NCI-H2107 treated with DMSO at 0.1 percent for 48 hours (cell line): Measurements from ENCODE around the gene ESYT2.

Experiments used
- DNase-seq: peaks from one replicate; lab custom pipeline; 2025; ENCODE audit not compliant: unreplicated experiment; lab: John Stamatoyannopoulos, UW

ESYT2 gene

DNA sequence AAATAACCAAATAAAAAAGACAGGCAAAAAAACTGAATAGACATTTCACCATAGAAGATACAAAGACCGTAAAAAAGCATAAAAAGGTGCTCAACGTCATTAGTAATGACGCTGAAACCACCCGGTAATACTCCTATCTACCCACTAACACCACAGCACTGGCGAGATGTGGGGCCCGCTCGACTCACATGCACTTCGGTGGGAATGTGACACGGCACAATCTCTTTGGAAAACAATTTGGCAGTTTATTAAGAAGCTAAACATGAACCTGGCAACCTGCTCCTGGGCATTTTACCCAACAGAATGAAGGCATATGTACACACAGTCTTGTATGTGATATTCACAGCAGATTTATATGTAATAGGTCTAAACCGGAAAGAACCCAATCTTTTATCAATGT, 81.9 kb downstream of the ESYT2 start:
- DNase-seq: no peak

DNA sequence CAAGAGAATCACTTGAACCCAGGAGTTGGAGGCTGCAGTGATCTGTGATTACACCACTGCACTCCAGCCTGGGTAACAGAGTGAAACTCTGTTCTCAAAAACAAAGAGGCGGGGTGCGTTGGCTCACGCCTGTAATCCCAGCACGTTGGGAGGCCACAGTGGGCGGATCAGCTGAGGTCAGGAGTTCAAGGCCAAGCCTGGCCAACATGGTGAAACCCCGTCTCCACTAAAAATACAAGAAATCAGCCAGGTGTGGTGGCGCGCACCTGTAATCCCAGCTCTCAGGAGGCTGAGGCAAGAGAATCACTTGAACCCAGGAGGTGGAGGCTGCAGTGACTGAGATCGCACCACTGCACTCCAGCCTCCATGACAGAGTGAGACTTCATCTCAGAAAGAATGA, 82.4 kb downstream of the ESYT2 start:
- DNase-seq: no peak

DNA sequence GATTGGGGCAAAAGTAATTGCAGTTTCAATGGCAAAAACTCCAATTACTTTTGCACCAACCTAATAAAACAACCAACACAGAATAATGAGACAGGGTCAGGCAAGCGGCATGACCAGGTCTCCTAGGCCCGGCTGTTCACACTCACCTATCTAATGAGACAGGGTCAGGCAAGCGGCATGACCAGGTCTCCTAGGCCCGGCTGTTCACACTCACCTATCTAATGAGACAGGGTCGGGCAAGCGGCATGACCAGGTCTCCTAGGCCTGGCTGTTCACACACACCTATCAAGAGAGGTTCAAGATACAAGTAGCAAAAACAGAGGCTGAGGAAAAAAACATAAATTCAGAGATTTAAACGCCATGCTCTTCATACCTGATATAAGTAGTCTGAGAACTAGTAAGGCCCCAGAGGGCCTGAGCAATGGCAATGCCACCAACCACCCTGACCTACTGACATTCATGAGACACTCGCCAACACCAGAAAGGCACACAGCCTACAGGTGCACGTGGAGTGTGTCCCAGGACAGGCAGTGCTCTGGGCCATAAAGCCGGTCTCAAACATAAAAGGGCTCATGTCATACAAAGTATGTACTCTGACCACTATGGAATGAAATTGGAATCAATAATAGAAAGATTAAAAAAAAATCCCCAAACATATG, 84.1 kb downstream of the ESYT2 start:
- DNase-seq: no peak

- DNase-seq: no peak
Measured at GRCh38 chr7:158744070-158744469, 85.2 kb downstream of the ESYT2 start.

DNA sequence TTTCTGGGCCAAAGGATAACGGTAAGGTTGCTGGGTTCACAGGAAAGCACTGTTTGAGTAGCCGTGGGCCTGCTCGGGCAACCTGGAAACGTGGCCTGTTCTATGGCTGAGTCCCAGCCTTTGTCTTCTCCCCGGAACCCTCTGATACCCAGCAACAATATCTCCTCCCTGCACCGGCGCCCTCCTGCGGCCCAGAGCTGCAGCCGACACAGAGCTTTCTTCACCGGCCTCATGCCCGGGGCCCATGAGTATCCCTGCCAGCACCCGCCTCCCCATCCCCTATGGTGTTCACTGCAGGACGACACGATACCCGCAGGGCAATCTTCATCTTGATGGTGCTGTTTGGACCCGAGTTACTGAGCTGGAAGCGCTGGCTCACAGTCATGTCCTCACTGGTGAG, 86.1 kb downstream of the ESYT2 start:
- DNase-seq: no peak

DNA sequence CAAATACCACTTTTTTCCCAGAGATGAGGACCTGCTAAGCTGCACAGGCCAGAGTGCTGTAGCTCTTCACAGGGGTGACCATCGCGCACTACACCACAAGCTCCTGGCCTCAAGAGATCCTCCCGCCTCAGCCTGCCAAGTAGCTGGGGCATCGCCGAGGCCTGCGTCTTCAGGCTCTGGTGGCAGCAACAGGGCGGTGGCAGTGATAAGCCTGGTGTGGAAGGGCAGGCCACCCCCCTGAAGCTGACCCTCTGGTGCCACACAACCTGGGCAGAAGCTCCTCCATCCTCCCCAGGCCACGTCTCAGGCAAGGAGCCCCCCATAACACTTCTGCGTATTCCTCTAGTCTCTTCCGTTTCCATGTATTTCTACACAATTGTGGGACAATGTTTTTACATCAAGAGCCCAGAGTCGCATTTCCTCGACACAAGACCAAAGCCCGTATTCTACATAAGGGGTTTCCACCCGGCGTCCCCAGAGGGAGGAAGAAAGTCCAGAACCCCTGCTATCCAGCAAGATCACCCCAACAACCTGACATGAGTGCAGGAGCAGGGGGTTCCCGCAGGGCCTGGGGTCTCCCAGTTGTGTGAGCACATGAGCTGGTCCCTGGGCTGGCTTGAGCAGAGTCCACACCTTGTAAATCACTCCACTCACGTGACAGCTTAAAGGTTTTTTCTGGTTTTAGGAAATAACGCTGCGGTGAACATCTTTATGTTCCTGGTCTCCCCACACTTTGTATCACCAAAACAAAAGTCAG, 87.1 kb downstream of the ESYT2 start:
- no peak for DNase-seq

DNA sequence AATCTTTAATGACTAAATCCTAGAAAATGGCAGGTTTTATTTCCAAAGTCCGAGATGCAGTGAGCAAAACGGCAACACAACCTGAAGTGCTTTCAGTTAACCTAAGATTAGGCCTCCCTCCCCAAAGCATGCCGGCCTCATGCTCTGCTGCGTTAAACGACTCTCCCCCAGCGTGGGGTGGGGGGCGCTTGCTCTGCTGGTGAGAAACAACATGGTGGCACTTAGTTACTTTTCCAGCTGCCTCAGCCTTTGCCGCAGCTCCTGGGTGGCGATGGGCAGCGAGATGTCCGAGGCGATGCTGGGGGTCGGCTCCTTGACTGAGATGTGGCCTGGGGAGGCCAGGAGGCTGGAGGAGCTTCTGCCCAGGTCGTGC, 88.0 kb downstream of the ESYT2 start:
- DNase-seq: no peak

- DNase-seq: no peak
Measured at GRCh38 chr7:158740657-158741293, 88.5 kb downstream of the ESYT2 start.

DNA sequence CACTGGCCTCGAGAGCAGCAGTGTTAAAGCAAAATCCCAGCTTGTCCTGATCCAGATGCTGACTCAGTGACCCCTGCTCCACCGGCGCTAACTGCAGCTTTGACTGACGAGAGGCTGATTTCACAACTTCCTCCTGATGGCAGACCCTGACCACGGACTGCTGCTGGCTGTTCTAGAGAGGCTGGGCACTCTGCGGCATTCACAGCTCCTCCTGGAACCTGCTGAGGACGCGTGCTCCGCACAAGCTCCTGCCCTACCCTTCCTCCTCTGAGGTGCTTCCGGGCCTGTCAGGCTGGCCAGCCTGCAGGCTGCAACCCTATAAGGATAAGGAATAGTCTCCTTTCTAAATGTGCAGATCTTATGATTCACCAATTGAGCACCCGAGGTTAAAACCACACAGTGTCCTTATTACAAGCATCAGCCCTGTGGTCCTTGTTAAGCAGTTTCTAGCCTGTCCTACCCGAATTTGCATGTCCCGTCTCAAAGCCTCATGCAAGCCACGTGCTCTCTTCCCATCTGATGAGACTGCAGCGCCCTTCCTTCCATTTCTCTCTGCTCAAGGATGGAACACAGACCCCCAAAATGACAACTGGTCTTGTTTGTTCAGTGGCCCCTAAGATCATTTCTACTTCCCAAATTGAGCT, 89.2 kb downstream of the ESYT2 start:
- no peak for DNase-seq

DNA sequence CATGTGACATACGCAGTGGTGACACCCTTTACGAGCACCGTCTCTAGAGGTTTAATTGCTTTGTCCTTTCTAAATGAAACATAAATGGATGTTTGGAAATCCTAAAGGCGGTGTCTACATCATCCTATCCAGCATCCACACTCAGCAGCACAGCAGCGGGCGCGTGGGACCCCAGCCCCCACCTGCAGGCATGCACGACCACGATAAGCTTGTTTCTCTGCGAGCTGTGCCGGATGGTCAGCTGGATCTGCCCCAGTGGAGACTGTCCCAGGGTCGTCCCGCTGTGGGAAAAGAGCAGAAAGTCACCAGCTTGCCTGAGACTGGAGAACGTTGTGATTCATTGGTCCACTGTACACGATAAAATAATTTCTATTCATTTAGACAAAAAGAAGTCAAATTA, 90.5 kb downstream of the ESYT2 start:
- no peak for DNase-seq

DNA sequence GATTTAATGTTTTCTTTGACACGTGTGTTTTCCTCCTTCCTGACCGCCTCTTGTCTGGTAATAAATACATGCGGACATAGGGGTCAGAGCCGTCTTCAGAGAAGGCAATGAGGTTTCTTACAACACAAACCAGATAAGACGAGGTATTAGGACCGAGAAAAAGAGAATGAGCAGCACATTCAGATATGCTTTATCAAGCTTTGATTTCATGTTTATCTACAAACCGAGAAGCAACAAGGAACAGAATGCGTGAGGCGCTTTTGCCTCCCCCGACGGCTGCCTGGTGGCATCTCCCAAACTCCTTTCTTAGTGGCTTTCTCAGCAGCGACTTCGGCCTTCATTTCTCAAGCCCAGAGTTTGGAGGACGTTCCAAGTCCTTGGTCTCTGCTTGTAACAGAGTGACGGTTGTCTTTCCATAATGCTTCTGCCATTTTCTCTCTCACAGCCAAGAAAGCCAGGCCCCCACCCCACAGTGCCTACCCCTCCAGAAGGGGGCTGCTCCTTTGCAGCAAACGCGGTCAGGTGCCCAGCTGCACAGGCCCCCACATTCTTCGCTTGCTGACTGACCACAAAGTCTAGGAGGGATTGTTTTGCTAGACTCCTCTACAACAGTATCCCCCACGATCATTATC, 92.1 kb downstream of the ESYT2 start:
- no peak for DNase-seq

DNA sequence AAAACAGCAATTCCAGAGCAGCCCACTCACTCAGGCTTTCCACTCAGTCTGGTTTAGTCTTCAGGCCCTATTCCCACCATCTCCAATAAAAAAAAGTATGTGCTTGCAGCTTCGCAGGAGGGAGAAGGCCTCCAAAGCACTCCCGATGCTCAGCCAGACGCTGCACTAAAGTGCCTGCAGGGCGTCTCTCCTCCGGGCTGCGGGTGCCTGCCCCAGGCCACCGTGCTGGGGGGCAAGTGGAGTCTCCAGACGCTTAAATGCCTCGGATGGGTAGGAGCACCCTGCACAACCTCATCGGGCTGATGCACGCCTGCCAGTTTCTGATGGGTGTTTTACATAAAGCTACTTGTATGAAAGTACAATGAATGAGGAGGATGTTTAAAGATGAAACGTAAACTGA, 93.4 kb downstream of the ESYT2 start:
- no peak for DNase-seq

- no peak for DNase-seq
Measured at GRCh38 chr7:158734861-158735260, 94.4 kb downstream of the ESYT2 start.

DNA sequence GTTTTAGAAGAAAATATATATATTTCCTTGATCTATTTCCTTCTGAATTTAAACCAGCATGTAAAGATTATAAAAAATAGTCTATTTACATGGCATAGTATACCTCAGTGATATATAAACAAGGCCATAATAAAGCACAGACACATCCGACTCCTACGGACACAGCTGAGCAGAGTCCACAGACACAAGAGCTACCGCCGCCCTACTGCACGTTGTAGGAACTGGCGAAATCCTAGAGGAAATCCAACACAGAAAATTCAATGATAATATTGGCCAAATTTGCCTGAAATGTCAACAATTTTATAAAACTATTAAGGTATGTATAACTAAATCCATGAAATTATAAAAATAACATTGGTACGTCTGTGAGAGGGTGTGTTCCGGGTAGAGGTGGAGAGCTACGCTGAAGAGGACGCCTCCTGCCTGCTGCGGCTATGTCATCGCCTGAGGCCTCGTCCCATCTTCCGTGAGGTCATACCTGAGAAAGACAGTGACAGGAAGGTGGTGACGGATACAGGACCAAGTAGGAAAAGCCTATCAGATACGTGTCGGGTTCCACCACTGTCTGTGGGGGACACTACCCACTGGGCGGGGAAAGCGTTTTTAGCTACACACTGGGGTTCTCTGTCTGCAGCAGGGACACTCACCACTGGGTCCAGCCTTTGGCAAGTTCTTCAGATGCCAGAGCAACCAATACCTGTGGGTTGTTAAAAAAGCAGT, 95.4 kb downstream of the ESYT2 start:
- no peak for DNase-seq

GRCh38 chr7:158733220-158733519, 96.1 kb downstream of the ESYT2 start:
- no peak for DNase-seq

DNA sequence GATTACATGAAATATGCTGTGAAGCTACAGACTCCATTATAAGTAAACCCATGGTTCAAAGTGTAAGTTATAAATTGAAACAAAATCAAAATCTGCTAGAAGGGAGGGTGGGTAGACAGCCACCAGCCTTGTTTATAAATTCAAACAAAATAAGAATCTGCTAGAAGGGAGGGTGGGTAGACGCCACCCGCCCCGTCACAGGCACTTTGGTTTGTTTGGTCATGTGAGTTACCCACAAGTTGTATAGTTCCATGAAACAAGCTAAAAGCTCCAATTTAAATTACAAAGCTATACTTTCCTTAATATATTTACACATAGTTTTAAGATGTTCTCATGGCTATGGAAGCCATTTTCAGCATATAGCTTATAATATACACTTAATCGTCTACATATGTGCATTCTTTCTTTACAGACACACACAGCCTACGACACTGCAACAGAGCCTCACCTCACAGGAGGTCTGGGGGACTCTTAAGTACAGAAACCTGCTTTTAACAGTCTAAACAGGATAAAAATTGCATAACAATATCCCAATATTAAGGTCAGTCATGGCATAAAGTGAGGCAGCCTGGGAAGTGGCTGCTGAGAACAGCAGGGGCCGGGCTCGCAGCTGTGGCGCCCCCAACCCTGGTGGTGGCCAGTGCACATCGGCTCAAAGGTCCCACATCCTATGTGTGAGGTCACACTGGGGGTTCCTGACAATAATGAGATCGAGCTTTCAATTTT, 96.7 kb downstream of the ESYT2 start:
- no peak for DNase-seq

DNA sequence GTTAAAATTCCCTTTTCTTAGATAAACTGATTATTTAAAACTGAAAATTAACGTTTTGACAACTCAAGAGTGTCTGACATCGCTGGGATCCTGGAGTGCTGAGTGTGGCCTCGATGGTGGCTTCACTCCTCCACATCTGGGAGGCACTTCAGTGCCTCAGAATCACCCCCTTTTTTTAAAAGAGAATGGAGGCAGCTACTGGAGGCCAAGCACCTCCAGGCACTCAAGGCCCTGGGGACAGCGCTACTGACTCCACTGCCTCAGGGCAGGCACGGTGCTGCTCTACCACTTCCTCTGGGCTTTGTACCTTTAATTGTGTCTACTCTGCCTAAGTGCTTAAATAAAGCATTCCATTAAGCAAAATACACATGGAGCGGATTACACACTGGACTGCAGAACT, 97.5 kb downstream of the ESYT2 start:
- DNase-seq: no peak

GRCh38 chr7:158730383-158731346, 98.6 kb downstream of the ESYT2 start:
- DNase-seq: no peak
